ENCODE measurements around the gene KDM4B.

DNA sequence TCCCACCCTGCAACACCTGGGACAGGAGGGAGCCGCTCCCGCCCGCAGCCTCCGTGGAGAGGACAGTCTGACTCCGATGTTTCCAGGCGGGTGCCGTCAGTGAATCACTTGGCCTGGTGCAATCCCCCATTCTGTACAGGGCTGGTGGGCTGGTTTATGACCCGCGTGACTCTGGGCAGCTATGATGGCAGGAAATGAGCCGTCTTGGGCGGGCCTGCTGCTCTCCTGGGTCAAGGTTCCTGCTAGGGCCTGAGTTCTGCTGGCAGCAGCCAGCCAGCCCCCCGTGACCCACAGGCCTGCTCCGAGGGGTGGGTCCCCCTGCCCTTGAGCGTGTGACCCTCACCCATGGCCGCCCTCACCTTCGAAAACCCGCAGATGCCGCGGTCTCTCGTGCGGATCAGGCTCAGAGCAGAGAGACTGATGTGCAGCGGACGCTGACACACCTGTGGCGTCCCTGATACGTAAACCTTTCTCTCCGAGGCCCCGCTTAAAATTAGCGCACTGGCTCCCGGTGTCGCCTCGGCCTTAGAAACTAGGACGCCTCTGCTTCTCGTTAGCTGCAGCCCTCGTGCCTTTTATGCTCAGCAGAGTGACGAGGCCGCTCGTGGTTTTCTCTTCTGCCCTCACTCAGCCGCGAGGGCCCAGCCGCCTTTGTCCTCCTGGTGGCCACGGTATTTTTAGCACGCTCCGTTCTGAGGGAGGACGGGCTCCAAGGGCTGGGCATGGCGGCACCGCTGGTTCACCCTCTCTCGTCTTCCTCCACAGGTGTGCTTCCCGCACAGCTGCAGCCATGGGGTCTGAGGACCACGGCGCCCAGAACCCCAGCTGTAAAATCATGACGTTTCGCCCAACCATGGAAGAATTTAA, 63.4 kb downstream of the KDM4B start:
- TF ChIP-seq, protein P1, sequence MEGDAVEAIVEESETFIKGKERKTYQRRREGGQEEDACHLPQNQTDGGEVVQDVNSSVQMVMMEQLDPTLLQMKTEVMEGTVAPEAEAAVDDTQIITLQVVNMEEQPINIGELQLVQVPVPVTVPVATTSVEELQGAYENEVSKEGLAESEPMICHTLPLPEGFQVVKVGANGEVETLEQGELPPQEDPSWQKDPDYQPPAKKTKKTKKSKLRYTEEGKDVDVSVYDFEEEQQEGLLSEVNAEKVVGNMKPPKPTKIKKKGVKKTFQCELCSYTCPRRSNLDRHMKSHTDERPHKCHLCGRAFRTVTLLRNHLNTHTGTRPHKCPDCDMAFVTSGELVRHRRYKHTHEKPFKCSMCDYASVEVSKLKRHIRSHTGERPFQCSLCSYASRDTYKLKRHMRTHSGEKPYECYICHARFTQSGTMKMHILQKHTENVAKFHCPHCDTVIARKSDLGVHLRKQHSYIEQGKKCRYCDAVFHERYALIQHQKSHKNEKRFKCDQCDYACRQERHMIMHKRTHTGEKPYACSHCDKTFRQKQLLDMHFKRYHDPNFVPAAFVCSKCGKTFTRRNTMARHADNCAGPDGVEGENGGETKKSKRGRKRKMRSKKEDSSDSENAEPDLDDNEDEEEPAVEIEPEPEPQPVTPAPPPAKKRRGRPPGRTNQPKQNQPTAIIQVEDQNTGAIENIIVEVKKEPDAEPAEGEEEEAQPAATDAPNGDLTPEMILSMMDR (IDR thresholded peaks at IDR 0.05) = no peak
- no peak for TF ChIP-seq POLR2A (IDR thresholded peaks at IDR 0.05)

Measured in Peyer's patch (tissue), 4 donors.